Endothelial cell of umbilical vein (primary cell): Measurements from ENCODE around the gene RNF4.
"Not testable (repeated sequence)": the region's sequence is repeated elsewhere in the genome, so short reads cannot be mapped to it uniquely, and the experiment has no call there.

Experiments
- CTCF ChIP-seq, 2 donors: IDR thresholded peaks; 1 replicate in 1 of 2; 2 replicates in 1 of 2; pipeline ENCODE4 v1.5.1; 2011; ENCODE audit warnings: low read length in 2 of 2, mild to moderate bottlenecking in 2 of 2, moderate library complexity in 2 of 2, control low read depth in 1 of 2, inconsistent platforms in 1 of 2, low read depth in 1 of 2; ENCODE audit not compliant: insufficient read depth in 1 of 2; ENCODE audit errors: extremely low read depth in 1 of 2
- EZH2 ChIP-seq: IDR thresholded peaks from 2 replicates; pipeline ENCODE4 v1.6.1; 2012; ENCODE audit warnings: borderline replicate concordance, low read depth, mild to moderate bottlenecking, moderate library complexity, low read length, inconsistent platforms; ENCODE audit not compliant: severe bottlenecking
- MAX ChIP-seq: IDR thresholded peaks from 2 replicates; pipeline ENCODE4 v1.6.1; 2011; ENCODE audit not compliant: insufficient read depth, insufficient read length
- POLR2A ChIP-seq: IDR thresholded peaks from 2 replicates; pipeline ENCODE4 v1.6.1; 2012; ENCODE audit warnings: low read depth, mild to moderate bottlenecking, control low read depth, low read length
- POLR2AphosphoS5 ChIP-seq: IDR thresholded peaks from 2 replicates; pipeline ENCODE4 v1.6.1; 2012; ENCODE audit warnings: low read depth, mild to moderate bottlenecking, control low read depth, low read length, moderate library complexity; ENCODE audit not compliant: insufficient read depth

- not testable (repeated sequence) for TF ChIP-seq POLR2AphosphoS5; CTCF (IDR thresholded peaks at IDR 0.05; ENCODE audit: extremely low read depth in 1 of 2, insufficient read depth in 1 of 2, low read depth in 1 of 2, low read length in 2 of 2); MAX; EZH2; POLR2A
Observed at GRCh38 chr4:2514193-2514592, 45.3 kb downstream of the RNF4 start.
